ENCODE data around the gene ROBO1.

The ROBO1 gene

DNA sequence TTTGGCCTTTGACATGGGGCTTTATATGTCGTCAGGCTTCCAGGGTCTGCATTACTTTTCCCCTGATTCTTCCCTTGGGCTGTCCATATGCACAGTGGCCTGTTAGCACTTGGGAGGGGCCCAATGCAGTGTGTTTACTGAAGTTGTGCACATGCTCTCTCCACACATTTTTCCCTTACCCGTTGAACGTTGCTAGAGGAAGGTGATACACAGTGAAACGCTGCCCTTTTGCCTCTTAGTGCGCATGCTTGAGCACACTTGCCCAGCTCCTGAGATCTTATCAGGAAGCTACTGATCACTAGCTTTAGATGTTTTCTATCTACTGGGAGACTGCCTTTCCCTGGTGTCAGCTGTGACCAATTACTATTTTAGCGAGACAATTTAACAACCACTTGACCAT, 1198.0 kb downstream of the ROBO1 start:
- no peak for DNase-seq

GRCh38 chr3:78565712-78566111, 1202.1 kb downstream of the ROBO1 start:
- DNase-seq: no peak

GRCh38 chr3:78562328-78562727, 1205.5 kb downstream of the ROBO1 start:
- DNase-seq: no peak

Data from NCI-H1092 (cell line).